GM18507 (cell line): Measurements from ENCODE around the gene SLX9.
"Not testable (repeated sequence)": the region's sequence is repeated elsewhere in the genome, so short reads cannot be mapped to it uniquely, and the experiment has no call there.

Experiments
- DNase-seq: peaks from one replicate; pipeline ENCODE4 v3.0.0; 2011; ENCODE audit warnings: low read depth; ENCODE audit not compliant: insufficient read length; ENCODE audit errors: extremely low spot score
- FAIRE-seq: peaks from 2 replicates; lab custom pipeline; 2011; peaks lifted over from hg19 to GRCh38; lab: Jason Lieb, UNC

Gene SLX9

DNA sequence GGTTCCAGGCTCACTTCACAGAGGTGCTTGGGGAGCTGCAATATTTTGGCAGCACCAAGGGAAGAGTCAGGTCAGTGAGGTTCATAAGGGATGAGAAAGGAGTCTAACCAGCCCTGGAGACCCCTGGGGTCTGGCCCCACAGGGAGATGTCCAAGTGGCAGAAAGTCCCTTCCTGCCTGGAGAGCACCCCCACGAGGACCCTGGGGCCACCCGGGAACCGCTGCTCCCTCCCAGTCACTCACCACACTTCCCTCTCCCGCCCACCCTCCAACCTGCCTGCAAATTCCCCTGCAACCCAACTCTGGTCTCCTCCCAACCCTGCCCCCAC lies 12.6 kb upstream of the SLX9 start:
- no peak for FAIRE-seq
- DNase-seq: no peak

DNA sequence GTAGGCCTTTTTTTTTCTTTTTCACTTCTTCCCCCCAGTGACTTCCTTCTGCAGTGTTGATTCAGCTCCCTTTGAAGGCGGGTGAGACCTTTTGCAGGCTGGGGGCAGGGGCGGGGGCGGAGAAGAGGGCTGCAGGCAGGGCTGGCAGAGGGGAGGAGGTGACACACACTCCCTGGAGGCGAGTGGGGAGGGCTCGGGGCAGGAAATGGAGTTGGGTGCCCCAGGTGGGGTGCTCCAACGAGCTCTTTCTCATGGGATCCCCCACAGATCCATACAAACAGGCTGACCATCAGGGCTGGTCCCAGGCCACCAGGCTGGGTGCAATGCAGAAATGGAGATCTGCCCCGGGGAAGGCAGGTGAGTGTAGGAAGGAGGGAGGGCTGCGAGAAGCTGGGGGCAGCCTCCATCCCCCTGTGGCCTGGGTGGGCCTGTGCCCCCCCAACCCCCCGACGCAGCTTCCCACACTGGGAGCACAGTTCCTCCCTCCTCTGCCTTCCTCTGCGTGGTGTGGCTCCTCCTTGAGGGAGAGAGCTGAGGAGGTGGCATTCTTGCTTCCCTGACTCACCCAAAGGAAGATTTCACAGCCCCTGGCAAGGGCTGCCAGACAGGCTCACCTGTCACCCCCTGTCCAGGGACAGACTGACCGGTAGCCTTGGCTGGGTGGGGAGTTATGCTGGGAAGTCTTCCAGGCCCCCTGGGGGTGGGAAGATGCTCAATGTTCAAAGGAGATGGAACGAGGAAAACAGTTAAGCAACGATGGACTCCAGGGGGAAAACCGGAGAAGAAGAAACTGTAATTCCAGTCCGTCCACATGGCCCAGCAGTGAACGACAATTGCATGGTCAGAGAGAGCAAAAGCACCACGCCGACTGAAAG lies 12.0 kb upstream of the SLX9 start:
- DNase-seq (no peak), FAIRE-seq (peak; percentile 95)

DNA sequence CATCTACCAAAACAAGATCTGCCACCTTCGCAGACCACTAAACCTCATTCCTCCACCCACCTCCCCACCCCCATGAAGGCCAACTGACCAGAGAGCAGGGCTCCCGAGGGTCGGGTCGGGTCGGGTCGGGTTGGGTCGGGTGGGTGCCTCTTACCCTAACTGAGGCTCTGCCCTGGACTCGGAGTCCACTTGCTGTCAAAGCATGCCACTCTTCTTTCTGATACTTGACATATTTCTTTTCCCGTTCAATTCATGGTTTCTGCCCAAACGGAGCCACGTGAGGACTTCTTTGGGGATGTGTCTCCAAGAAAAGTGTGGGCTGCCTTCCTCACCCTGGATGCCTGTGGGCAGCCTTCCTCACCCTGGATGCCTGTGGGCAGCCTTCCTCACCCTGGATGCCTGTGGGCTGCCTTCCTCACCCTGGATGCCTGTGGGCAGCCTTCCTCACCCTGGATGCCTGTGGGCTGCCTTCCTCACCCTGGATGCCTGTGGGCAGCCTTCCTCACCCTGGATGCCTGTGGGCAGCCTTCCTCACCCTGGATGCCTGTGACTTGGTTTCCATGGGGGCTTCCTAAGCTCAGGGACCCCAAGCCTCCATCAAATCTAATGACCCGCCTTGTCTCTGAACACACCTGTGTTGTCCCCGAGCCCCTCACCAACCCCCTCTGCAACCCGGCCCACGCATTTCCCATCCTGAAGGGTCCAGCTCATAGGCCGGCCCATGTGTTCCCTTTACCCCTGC lies 11.2 kb upstream of the SLX9 start:
- peak; percentile 63 for FAIRE-seq
- not testable (repeated sequence) for DNase-seq

DNA sequence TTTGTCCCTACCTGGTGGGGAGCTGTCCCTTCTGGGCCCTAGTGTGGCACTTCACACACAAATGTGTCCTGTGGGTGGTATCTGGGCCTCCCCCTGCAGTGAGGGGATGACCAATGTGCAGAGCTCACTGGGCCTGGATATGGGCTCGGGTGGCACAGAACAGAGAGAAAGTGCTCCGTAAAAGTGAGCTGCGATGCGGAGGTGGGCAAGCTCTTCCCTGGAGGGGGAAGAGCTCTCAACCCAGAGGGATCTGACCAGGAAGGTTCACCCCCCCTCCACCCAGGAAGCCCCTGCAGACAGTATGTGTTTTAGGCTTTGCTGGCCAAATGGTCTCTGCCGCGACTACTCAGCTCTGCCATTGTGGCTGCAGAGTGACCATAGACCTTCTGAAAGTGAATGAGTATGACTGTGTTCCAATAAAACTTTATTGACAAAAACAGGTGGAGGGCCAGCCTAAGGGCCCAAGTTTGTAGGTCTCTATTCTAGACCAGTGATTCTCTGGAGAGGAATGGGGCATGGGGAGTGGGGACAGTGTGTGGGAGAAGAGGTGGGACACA lies 10.5 kb upstream of the SLX9 start:
- FAIRE-seq (peak; percentile 59), DNase-seq (no peak)

DNA sequence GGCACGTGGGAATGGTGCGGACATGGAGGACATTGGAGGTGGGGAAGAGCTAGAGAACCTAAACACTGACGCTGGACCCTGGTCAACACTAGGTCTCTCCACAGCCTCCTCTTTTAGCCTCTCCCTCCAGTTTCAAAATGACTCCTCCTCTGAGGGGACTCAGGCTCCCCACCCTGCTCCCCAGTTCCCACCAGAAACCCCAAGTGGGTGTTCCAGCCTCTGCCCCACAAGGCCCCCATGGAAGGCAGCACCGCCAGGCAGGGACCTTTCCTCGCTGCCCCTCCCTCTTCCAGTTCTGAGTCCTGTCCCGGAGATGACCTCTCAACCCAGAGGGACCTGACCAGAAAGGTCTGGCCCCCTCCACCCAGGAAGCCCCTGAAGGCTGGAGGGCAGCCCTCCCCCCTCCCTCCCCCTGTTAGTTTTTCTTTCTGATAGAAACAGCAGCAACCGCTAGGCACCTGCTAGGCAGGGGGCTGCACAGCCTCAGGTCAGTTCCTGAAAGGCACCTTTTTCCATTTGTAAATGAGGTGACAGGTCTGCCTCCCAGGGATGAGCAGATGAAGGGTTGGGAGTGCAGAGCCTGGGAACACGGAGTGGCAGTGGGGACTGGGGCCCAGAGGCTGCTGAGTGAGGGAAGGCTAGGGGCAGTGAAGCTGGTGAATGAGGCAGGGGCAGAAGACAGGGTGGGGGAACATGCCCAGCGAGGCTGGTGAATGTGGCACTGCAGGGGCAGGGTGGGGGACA lies 9.9 kb upstream of the SLX9 start:
- DNase-seq (no peak), FAIRE-seq (peak; percentile 76)

DNA sequence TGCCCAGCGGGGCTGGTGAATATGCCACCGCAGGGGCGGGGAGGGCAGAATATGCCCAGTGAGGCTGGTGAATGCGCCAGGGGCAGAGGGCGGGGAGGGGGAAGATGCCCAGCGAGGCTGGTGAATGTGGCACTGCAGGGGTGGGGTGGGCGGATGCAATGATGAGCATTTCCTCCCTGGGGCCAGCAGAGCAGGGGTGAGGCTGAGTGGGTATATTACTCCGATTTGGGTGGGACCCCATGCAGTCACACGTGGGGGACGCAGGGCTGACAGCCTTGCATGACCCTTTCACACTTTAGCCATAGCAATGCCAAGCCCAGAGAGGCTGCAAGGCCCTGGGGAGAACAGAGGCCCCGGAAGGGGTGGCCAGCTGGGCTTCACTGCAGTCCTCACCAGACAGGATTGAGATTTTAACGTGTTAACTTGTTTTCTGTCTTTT lies 9.3 kb upstream of the SLX9 start:
- no peak for DNase-seq
- peak; percentile 48 for FAIRE-seq

DNA sequence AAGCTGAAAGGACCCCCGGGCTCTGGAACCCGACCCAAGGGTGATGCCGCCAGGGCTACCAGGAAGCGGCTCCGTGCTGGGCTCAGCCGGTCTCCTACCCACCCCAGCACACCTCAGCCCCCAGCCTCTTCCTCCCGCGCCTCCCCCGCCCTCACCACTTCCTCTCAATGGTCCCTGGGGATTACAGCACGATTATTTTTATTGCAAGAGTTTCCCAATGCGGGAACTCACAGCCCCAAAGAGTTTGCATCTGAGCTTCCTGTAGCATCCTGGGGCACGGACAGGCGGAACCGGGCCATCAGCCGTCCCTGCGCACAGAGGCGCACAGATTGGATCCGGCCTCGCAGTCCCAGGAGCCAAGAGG lies 8.7 kb upstream of the SLX9 start:
- DNase-seq (peak; percentile 76), FAIRE-seq (peak; percentile 95)

DNA sequence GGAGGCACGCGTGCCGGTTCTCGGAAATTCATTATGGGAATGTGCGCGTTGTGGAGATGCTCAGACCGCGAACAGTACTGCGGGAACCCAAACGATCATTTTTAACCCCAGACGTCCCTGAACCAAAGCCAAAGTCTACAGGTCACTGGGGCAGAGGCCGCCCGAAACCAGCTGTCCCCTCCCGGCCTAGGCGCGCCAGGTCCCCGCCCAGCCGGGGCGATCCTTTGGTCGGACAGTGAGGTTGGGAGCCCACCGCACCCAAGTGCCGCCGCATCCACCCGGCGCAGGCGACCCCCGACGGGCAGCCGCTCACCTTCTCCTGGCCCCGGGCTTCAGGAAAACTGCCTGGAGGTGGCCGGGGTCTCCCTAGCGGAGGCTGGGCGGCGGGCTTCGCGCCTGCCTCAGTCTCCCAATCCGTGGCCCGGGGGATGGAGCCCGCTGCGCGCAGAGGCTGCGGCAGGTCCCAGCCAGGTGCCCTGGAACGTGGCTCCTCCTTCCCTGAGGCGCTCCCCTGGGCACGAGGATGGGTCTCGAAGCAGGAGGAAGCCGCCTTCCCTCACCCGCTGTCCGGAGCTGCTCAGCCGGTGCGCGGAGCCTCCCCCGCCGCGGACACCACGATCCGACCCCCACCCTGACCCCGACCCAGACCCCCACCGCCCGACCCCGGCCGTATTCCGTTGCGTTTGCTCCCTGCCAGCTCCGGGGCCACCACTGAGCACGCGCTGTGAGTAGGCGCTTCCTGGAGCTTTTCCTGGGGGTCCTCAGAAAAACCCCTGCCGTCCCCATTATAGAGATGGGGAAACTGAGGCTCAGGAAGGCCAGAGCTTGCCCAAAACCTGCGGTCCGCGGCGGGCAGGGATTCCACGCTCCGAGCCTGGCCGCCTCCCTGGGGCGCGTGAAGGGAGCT lies 8.1 kb upstream of the SLX9 start:
- FAIRE-seq: no peak
- DNase-seq: no peak

DNA sequence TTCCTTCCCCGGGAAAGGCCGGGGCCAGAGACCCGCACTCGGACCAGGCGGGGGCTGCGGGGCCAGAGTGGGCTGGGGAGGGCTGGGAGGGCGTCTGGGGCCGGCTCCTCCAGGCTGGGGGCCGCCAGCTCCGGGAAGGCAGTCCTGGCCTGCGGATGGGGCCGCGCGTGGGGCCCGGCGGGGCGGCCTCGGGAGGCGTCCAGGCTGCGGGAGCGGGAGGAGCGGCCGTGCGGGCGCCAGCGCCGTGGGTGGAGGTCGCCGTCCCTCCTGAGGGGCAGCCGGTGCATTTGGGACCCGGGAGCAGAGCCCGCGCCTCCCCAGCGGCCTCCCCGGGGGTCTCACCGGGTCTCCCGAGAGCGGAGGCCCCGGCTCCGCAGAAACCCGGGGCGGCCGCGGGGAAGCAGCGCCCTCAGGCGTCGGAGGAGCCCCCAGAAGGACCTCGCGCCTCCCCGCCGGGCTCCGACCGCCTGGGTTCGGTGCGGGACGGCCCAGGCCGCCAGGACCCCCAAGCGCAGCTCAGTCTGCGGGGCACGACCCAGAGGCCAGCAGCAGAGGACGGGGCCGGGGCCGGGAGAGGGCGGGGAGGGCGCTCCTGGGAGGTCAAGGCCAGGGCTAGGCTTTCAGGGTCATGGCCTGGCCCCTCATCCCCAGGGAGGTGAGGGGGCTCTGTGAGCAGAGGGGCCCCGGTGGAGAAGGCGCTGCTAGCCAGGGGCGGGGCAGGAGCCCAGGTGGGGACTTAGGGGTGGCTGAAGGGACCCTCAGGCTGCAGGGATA lies 7.2 kb upstream of the SLX9 start:
- DNase-seq: no peak
- no peak for FAIRE-seq

DNA sequence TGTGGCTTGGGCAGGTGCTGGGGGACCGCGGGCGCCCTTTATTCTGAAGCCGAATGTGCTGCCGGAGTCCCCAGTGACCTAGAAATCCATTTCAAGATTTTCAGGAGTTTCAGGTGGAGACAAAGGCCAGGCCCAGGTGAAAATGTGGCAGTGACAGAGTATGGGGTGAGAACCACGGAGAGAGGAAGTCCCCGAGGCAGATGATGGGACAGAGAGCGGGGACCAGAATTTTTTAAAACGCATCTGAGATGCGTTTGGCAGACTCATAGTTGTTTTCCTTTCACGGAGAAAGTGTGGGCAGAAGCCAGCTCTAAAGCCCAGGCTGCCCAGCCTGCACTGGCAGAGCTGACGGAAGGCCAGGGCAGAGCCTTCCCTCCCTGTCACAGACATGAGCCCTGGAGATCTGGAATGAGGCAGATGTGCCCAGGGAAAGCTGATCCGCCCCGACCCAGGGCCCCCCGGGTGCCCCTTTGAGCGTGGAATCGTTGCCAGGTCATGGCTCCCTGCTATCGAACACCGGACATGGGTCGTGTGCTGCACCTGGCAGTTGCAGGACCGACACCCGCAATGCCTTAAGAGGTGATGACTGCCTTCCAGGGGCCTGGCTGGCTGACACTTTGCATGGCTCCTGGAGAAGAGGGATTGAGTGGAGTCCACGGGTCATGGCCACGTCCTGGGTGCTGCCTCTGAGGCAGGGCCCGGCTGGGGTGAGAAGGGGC lies 6.5 kb upstream of the SLX9 start:
- FAIRE-seq (no peak), DNase-seq (no peak)

DNA sequence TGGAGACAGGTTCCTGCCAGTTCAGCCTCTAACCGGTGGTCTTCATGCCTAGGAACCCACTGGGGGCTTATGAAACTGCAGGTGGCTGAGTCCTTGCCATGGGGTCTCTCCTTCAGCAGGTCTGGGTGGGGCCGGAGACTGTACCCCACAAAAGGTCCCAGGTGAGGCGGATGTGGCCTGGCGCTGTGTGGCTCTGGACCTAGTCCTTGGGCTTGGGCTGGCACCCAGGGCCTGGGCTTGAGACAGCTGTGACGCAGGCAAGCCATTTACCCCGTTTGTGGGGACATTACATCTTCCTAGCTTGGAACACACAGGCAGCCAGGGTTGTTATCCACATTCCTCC lies 5.9 kb upstream of the SLX9 start:
- DNase-seq (no peak), FAIRE-seq (no peak)

DNA sequence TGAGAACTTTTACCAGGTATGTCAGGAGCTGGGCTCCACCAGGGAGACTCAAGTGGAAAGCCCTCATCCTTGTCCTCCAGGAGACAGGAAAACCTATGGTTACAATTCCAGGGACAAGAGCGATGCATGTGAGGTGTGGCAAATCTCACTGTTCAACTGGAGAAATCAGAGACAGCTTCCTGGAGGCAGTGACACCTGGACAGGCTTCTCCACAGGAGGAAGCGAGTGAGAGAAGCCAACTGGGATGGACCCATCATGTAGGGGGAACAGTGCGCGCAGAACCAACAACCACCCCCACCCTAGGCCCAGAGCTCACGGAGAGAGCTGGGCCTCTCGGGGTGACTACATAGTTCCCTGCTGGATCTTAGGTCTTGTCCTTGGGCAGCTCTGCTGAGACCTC lies 5.6 kb upstream of the SLX9 start:
- FAIRE-seq (no peak), DNase-seq (no peak)

DNA sequence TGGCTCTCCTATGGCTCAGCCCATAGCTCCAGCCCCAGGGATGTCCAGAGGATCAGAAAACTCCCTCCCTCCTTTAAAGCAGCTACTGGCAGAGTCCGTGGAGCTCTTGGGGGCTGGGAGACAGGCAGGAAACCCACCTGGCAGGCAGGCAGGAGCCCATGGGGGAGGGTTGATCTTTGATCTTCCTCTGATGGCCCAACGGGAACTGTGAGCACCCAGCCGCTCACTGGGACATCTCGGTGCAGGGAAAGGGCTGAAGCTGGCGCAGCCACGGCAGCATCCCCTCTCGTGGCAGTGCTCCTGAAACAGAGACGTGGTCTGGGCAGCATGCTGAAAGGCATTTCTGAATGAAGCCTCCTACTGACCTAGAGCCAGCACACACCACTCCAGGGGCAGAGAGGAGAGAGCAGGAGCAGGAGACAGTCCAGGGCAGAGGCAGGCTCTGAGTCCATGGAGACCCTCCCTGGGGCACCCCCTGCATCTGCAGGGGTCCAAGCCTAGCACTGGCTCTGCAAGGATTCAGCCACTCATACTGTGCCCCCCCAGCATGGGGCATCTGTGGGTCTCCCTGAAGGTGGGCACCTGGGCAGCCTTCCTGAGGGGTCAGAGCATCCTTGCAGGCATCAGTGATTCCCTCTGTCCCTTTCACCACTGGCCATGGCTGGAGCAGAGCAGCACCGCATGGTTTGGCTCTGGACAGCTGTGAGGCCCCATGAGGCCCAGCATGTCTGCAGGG lies 4.9 kb upstream of the SLX9 start:
- FAIRE-seq (no peak), DNase-seq (no peak)

DNA sequence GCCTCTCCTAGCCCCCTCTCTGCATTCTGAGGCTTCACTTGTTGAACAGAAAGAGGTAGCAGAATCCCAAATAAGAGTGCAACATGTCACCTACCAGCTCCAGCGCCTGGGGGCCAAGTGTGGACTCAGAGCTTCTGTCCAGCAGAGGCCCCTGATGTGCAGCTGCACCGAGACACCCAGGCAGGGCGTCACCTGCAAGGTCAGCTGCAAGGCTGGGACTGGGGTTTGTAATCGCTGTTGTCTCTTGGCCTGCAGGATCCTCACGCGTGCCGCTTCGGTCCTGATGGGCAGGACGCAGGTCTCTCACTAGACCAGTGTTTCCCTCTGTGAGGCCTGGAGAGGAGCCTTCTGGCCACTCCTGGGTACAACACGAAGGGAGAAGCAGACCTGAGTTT lies 4.3 kb upstream of the SLX9 start:
- FAIRE-seq: no peak
- no peak for DNase-seq

DNA sequence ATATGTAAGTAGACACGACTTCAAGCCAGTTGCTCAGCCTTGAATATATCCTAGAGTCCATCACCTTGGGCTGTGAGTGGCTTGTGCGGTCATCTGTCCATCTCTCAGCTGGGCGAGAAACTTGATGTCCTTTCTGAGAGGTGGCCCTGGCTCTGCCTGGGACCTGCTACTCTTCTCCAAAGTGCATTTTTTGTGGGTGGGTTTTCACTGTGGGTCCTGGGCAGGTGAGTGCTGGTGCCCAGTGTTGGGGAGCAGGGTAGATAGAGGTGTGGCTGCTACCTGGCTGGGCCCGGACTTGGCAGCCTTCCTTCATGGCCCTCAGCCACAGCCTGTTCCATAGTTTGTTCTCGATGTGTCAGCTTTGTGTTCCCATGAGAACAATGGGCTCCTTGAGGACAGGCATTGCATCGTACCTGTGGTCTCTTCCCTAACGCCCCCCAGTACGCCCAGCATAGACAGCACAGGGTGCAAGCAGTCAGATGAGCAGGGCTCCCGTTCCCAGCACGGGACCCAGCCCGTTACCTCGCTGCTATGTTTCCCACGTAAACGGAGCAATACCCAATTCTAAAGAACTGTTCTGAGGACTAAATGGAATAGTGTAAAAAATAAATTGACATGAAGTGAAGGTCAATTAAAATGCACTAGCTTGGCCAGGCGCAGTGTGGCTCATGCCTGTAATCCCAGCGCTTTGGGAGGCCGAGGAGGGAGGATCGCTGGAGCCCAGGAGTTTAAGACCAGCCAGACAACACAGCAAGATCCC lies 877 bp upstream of the SLX9 start:
- no peak for DNase-seq
- no peak for FAIRE-seq

DNA sequence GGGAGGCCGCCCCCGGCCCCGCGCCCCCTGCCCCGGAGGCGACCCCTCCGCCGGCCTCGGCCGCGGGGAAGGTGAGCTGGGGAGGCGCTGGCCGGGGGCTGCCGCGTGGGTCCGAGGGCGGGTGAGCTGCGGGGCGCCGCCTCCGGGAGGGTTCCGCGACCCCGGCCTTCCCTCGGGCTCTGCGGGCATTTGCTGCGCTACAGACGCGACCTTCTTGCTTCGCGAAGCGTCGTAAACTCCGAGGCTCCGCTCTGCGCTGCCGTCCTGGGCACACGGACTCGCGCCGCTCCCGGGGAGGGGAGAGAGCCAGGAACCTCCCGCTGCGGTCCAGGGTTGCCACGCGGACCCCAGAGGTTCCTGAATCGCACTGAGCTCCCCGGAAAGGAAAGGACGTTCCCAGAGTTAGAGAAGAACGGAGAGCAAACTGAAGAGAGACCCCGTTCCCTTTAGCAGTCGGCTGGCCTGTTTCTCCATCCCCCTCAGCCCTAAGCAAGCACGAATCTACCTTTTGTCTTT lies 345 bp downstream of the SLX9 start:
- no peak for FAIRE-seq

More for the DNA sequence above, 345 bp downstream of the SLX9 start:
- DNase-seq: no peak
